Progenitor cell of endocrine pancreas (in vitro differentiated cells): ENCODE measurements around the gene NUPR2. TPM values are rescaled to one million over a fixed set of nuclear protein-coding genes. Genes with fewer than 3 reads are reported as not detected.
"Not testable (repeated sequence)": the region's sequence is repeated elsewhere in the genome, so short reads cannot be mapped to it uniquely, and the experiment has no call there.

Source experiments
- DNase-seq: peaks from one replicate; pipeline ENCODE4 v3.0.0; 2021; ENCODE audit warnings: low spot score; ENCODE audit not compliant: unreplicated experiment
- H3K27ac Mint-ChIP-seq: 2 replicates; pipeline ENCODE4 v1.8.0; 2021; ENCODE audit warnings: mild to moderate bottlenecking, moderate library complexity, mixed read lengths
- H3K27me3 Mint-ChIP-seq: 2 replicates; pipeline ENCODE4 v1.8.0; 2021; ENCODE audit warnings: mixed read lengths
- H3K36me3 Mint-ChIP-seq: 2 replicates; pipeline ENCODE4 v1.8.0; 2022; ENCODE audit warnings: mixed read lengths; ENCODE audit not compliant: insufficient read depth
- H3K4me1 Mint-ChIP-seq: 2 replicates; pipeline ENCODE4 v1.8.0; 2021; ENCODE audit warnings: low read depth, mixed read lengths
- H3K4me3 Mint-ChIP-seq: 2 replicates; pipeline ENCODE4 v1.8.0; 2021; ENCODE audit warnings: low read depth, mild to moderate bottlenecking, moderate library complexity, mixed read lengths
- H3K9me3 Mint-ChIP-seq: 2 replicates; pipeline ENCODE4 v1.8.0; 2021; ENCODE audit warnings: low read depth, mixed read lengths
- total RNA-seq: library from RNA; stranded (reverse); gene quantifications from 2 replicates; pipeline ENCODE4 v1.2.1, GENCODE V29; 2021
- TF ChIP-seq, protein P1 (sequence below): fragments of 200-600 bp; sonication (generic); IDR thresholded peaks from one replicate; pipeline ENCODE4 v1.5.0; 2021; ENCODE audit warnings: antibody characterized with exemption, mild to moderate bottlenecking; ENCODE audit not compliant: unreplicated experiment

NUPR2 gene
- total RNA-seq, 1 donor from 2014 or later, result not detected

DNA sequence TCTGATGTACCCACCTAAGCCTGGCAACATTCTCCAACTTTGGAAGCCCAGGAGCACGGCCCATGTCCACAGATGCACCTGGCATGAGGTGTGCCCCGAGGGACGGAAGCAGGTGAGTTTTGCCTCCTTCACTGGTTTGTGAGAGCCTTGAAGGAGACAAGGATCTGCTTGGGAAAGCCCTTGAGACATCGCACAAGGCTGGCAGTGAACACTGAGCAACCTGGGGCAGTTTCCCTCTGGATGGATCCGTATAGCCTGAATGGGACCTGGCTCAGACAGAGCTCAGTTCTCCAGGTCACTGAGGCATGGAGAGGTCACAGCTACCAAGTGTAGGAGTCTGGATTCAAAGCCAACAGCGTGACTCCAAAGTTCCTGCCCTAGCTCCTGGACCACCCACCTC, 8.8 kb upstream of the NUPR2 start:
- Mint-ChIP-seq H3K27me3 (no peaks in the 10 kb centered on the region), H3K27ac (no peak overlapping the region), H3K9me3 (peaks cover 28% of the 10 kb centered on the region), H3K36me3 (peaks cover 1% of the 10 kb centered on the region), H3K4me3 (no peak overlapping the region), H3K4me1 (no peaks in the 10 kb centered on the region)
- TF ChIP-seq, protein P1, sequence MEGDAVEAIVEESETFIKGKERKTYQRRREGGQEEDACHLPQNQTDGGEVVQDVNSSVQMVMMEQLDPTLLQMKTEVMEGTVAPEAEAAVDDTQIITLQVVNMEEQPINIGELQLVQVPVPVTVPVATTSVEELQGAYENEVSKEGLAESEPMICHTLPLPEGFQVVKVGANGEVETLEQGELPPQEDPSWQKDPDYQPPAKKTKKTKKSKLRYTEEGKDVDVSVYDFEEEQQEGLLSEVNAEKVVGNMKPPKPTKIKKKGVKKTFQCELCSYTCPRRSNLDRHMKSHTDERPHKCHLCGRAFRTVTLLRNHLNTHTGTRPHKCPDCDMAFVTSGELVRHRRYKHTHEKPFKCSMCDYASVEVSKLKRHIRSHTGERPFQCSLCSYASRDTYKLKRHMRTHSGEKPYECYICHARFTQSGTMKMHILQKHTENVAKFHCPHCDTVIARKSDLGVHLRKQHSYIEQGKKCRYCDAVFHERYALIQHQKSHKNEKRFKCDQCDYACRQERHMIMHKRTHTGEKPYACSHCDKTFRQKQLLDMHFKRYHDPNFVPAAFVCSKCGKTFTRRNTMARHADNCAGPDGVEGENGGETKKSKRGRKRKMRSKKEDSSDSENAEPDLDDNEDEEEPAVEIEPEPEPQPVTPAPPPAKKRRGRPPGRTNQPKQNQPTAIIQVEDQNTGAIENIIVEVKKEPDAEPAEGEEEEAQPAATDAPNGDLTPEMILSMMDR, result no peak
- DNase-seq, result no peak

DNA sequence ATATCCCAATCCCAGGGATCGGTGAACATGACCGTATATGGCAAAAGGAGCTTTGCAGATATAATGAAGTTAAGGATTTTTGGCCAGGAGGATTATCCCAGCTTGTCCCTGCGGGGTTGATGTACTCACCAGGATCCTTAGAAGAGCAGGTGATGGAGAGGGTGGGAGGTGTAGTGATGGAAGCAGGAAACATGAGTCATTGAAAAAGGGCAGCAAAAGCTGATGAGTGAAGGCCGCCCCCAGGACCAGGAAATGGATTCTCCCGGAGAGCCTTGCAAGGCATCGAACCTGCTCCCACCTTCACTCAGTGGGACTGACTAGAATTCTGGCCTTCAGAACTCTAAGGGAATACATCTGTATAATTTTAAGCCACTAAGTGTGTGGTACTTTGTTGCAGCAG, 5.2 kb upstream of the NUPR2 start:
- H3K36me3 Mint-ChIP-seq, result peaks cover 3% of the 10 kb centered on the region
- no peak for DNase-seq
- H3K4me3 Mint-ChIP-seq, result no peak overlapping the region
- H3K27me3 Mint-ChIP-seq, result no peaks in the 10 kb centered on the region
- H3K9me3 Mint-ChIP-seq, result peaks cover 33% of the 10 kb centered on the region
- H3K4me1 Mint-ChIP-seq, result no peaks in the 10 kb centered on the region
- TF ChIP-seq, protein P1, result no peak
- no peak overlapping the region for H3K27ac Mint-ChIP-seq

DNA sequence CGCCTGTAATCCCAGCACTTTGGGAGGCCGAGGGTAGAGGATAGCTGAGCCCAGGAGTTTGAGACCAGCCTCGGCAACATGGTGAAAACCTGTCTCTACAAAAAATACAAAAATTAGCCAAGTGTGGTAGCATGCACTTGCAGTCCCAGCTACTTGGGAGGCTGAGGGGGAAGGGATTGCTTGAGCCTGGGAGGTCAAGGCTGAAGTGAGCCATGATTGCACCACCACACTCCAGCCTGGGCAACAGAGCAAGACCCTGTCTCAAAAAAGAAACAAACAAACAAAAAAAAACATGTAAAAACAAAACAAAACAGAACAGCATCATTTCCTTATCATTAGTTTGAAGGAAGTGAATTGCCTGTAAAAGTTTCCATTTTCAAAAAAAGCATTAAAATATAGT, 4.0 kb downstream of the NUPR2 start:
- H3K9me3 Mint-ChIP-seq, result peaks cover 11% of the 10 kb centered on the region
- not testable (repeated sequence) for DNase-seq

DNA sequence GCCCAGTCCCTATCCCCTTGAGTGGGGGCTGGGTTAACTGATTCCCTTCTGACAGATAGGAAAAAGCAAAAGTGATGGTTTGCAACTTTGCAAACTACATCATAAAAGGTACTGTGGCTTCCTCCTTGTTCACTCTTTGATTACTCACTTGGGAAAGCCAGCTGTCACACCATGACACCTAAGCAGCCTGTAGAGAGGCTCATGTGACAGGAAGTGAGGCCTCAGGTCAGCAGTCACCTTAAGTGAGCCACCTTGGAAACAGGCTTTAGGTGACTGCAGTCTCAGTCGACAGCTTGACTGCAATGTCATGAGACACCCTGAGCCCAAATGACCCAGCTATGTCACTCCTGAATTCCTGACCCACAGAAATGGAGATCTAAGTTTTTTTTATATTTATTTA, 5.6 kb downstream of the NUPR2 start:
- Mint-ChIP-seq H3K4me1 (peaks cover 2% of the 10 kb centered on the region), H3K9me3 (peaks cover 17% of the 10 kb centered on the region), H3K36me3 (peaks cover 2% of the 10 kb centered on the region), H3K27ac (no peak overlapping the region), H3K27me3 (no peaks in the 10 kb centered on the region), H3K4me3 (no peak overlapping the region)
- TF ChIP-seq, protein P1, result no peak
- no peak for DNase-seq

More for the DNA sequence above, 4.0 kb downstream of the NUPR2 start:
- H3K27ac Mint-ChIP-seq, H3K4me1 Mint-ChIP-seq, H3K36me3 Mint-ChIP-seq, H3K4me3 Mint-ChIP-seq, H3K27me3 Mint-ChIP-seq: not testable (repeated sequence)

DNA sequence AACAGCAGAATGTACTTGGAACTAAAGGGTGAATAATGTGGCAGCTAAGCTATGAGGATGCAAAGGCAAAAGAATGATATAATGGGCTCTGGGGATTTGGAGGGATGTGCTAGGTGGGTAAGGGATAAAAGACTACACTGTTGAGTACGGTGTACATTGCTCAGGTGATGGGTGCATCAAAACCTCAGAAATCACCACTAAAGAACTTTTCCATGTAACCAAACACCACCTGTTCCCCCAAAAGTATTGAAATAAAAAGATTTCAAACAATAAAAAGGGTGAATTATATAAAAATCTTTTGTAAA, 8.3 kb downstream of the NUPR2 start:
- Mint-ChIP-seq H3K36me3 (peaks cover 3% of the 10 kb centered on the region), H3K9me3 (peaks cover 13% of the 10 kb centered on the region), H3K27me3 (no peaks in the 10 kb centered on the region), H3K4me1 (peaks cover 2% of the 10 kb centered on the region), H3K4me3 (no peak overlapping the region), H3K27ac (no peak overlapping the region)
- no peak for DNase-seq
- TF ChIP-seq, protein P1, result no peak

DNA sequence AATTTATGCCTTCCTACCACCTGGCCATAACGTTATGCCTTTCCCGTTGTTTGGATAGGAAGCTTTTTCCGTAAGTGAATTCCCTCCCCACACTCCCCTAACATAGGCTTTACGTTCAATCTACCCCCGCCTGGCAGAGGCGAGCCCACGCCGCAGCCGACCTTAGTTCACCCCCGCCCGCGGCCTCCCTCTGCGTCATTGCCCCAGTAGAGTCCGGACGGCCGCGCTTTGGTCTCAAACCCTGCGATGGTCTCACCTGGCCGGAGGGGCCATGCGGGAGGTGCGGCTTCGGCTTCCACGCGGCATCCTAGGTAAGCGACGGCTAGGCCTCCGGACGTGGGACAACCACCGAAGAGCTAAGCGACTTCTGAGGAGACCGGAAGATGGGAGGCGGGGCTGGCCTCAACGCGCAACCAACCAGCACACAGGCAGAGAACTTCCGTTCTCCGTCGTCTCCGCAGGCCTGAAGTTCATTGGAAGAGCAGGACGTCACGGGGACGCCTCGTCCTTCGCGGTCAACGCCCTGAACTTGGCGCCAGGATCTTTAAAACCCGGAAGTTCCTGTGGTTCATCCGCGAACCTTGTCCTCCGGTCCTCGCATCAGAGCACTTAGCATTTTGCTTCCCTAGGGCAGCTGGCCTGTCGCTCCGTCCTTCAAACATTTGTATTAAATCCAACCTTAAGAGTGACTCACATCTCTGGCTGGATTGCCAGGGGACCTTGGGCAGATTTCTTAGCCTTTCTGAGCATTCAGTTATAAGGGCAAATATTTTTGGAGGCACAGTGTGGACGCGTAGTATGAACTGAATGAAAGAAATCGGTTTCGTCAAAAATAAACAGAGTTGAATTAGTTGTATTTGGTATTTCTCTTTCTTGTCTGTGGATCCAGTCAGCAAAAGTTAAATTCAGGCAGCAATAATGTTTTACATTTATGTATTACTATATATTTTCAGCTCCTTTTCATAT, 9.8 kb downstream of the NUPR2 start, which contains the start of gene CHCHD2:
Gene CHCHD2, minus strand, starts transcription at position 369 of the 966 bp plus-strand sequence. Its CDS starts 63 bp downstream, at position 306.
- Mint-ChIP-seq H3K27me3 (no peaks in the 10 kb centered on the region), H3K4me3 (peak within 1 kb of the TSS; percentile 93), H3K9me3 (peaks cover 13% of the 10 kb centered on the region), H3K27ac (peak within 1 kb of the TSS; percentile 97), H3K4me1 (peaks cover 2% of the 10 kb centered on the region), H3K36me3 (peaks cover 3% of the 10 kb centered on the region)
- peak; percentile 59 for DNase-seq
- TF ChIP-seq, protein P1, result no peak
